ENCODE results near the gene CCDC179. TPM values are rescaled to one million over a fixed set of nuclear protein-coding genes. Genes with fewer than 3 reads are reported as not detected.

Gene CCDC179
- total RNA-seq, 4 donors from 2014 or later, result not detected

- no peak for DNase-seq (ENCODE audit: extremely low spot score)
- H3K9me3 ChIP-seq, result no peaks in the 10 kb centered on the region
- H3K36me3 ChIP-seq, result no peaks in the 10 kb centered on the region
- H3K27ac ChIP-seq (replicated peaks in 1 of 4), result no peak overlapping the region
- H3K4me1 ChIP-seq, result no peaks in the 10 kb centered on the region
- TF ChIP-seq POLR2A (IDR thresholded peaks at IDR 0.05; ENCODE audit: low read depth) (no peak), EP300 (IDR thresholded peaks at IDR 0.05) (no peak), POLR2AphosphoS5 (IDR thresholded peaks at IDR 0.05) (no peak)
- TF ChIP-seq, protein P1, sequence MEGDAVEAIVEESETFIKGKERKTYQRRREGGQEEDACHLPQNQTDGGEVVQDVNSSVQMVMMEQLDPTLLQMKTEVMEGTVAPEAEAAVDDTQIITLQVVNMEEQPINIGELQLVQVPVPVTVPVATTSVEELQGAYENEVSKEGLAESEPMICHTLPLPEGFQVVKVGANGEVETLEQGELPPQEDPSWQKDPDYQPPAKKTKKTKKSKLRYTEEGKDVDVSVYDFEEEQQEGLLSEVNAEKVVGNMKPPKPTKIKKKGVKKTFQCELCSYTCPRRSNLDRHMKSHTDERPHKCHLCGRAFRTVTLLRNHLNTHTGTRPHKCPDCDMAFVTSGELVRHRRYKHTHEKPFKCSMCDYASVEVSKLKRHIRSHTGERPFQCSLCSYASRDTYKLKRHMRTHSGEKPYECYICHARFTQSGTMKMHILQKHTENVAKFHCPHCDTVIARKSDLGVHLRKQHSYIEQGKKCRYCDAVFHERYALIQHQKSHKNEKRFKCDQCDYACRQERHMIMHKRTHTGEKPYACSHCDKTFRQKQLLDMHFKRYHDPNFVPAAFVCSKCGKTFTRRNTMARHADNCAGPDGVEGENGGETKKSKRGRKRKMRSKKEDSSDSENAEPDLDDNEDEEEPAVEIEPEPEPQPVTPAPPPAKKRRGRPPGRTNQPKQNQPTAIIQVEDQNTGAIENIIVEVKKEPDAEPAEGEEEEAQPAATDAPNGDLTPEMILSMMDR (IDR thresholded peaks at IDR 0.05), result peak; percentile 47 to 64 (median 59)
- intact Hi-C loops (cut with DNase I), result no loop called here
- H3K27me3 ChIP-seq, result no peaks in the 10 kb centered on the region
- WGBS, result 4% methylated on average over 2 of the region's 2 CpGs
- no peak overlapping the region for H3K4me3 ChIP-seq
These were observed 15.7 kb upstream of the CCDC179 start for GRCh38 chr11:22875869-22876473.

DNA sequence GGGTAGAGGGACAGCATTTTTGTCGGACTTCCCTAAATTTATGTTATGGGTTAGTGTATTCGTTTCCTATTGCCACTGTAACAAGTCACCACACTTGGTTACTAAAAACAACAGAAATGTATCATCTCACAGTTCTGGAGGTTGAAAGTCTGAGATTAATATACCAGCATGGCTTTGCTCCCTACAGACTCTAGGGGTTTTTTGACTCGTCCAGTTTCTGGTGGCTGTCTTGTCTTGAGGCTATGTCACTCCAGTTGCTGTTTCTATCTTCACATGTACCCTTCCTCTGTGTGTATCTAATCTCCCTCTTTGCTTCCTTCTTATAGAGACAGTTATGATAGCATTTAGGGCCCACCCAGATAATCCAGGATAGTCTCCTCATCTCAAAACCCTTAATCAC, 9.1 kb upstream of the CCDC179 start:
- no peak overlapping the region for H3K27ac ChIP-seq (replicated peaks in 1 of 4)
- 96% methylated on average over 3 of the region's 3 CpGs for WGBS
- no peak for DNase-seq (ENCODE audit: extremely low spot score)
- TF ChIP-seq POLR2A (IDR thresholded peaks at IDR 0.05; ENCODE audit: low read depth) (no peak), POLR2AphosphoS5 (IDR thresholded peaks at IDR 0.05) (no peak), EP300 (IDR thresholded peaks at IDR 0.05) (no peak)
- TF ChIP-seq, protein P1 (IDR thresholded peaks at IDR 0.05), result no peak
- no peaks in the 10 kb centered on the region for H3K27me3 ChIP-seq
- no peak overlapping the region for H3K4me3 ChIP-seq
- intact Hi-C loops (cut with DNase I), result no loop called here
- no peaks in the 10 kb centered on the region for H3K9me3 ChIP-seq
- no peaks in the 10 kb centered on the region for H3K36me3 ChIP-seq
- no peaks in the 10 kb centered on the region for H3K4me1 ChIP-seq

- 90% methylated on average over 6 of the region's 6 CpGs for WGBS
- no peak overlapping the region for H3K4me3 ChIP-seq
- no peaks in the 10 kb centered on the region for H3K9me3 ChIP-seq
- no peak for DNase-seq (ENCODE audit: extremely low spot score)
- no peaks in the 10 kb centered on the region for H3K4me1 ChIP-seq
- no peak overlapping the region for H3K27ac ChIP-seq (replicated peaks in 1 of 4)
- TF ChIP-seq POLR2A (IDR thresholded peaks at IDR 0.05; ENCODE audit: low read depth) (no peak), EP300 (IDR thresholded peaks at IDR 0.05) (no peak), POLR2AphosphoS5 (IDR thresholded peaks at IDR 0.05) (no peak)
- TF ChIP-seq, protein P1 (IDR thresholded peaks at IDR 0.05), result no peak
- intact Hi-C loops (cut with DNase I), result no loop called here
- H3K36me3 ChIP-seq, result no peaks in the 10 kb centered on the region
- no peaks in the 10 kb centered on the region for H3K27me3 ChIP-seq
These were observed 518 bp downstream of the CCDC179 start for GRCh38 chr11:22859756-22860155.

GRCh38 chr11:22851477-22851876, 8.8 kb downstream of the CCDC179 start:
- H3K4me3 ChIP-seq, result no peak overlapping the region
- H3K4me1 ChIP-seq, result no peaks in the 10 kb centered on the region
- H3K27ac ChIP-seq (replicated peaks in 1 of 4), result no peak overlapping the region
- DNase-seq (ENCODE audit: extremely low spot score), result no peak
- no peaks in the 10 kb centered on the region for H3K36me3 ChIP-seq
- no peaks in the 10 kb centered on the region for H3K27me3 ChIP-seq
- TF ChIP-seq EP300 (IDR thresholded peaks at IDR 0.05) (no peak), POLR2A (IDR thresholded peaks at IDR 0.05; ENCODE audit: low read depth) (no peak), POLR2AphosphoS5 (IDR thresholded peaks at IDR 0.05) (no peak)
- TF ChIP-seq, protein P1 (IDR thresholded peaks at IDR 0.05), result no peak
- intact Hi-C loops (cut with DNase I), result no loop called here
- peaks cover 0 to 4% (median 0%) of the 10 kb centered on the region in 4 donors for H3K9me3 ChIP-seq

DNA sequence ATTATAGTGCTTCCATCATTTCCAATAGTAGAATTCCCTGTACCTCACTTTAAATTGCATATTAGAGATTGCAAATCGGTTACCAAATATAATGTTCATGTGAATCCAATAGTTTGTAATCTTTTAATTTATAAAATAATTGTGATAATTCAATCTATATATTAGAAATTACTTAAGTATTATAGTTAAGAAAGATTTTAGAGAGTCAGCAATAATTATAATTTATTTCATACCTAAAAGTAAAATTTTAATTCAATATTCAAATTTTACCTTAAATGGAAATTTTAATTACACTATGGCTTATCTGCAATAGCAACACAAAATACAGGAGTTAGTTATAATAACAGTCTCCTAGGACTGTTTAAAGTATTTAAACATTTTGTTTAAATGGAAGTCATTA, 13.5 kb downstream of the CCDC179 start:
- TF ChIP-seq, protein P1 (IDR thresholded peaks at IDR 0.05), result no peak
- TF ChIP-seq POLR2AphosphoS5 (IDR thresholded peaks at IDR 0.05) (no peak), EP300 (IDR thresholded peaks at IDR 0.05) (no peak), POLR2A (IDR thresholded peaks at IDR 0.05; ENCODE audit: low read depth) (no peak)
- DNase-seq (ENCODE audit: extremely low spot score), result no peak
- no peaks in the 10 kb centered on the region for H3K27me3 ChIP-seq
- intact Hi-C loops (cut with DNase I), result no loop called here
- H3K36me3 ChIP-seq, result no peaks in the 10 kb centered on the region
- H3K4me1 ChIP-seq, result no peaks in the 10 kb centered on the region
- 98% methylated on average over 1 of the region's 1 CpG for WGBS
- H3K27ac ChIP-seq (replicated peaks in 1 of 4), result no peak overlapping the region
- no peak overlapping the region for H3K4me3 ChIP-seq
- H3K9me3 ChIP-seq, result no peaks in the 10 kb centered on the region

Measured in esophagus muscularis mucosa (tissue), 4 donors.